A549 treated with GW870086 at 1 μM for 4 hours (cell line): ENCODE data around the gene SLC5A12. TPM values are rescaled to one million over a fixed set of nuclear protein-coding genes. Genes with fewer than 3 reads are reported as not detected.

ENCODE experiments used
- total RNA-seq: library from RNA; stranded (reverse); fragments of 200-300 nt; extraction: Qiagen RNA extraction; gene quantifications from 5 replicates; pipeline ENCODE4 v1.2.3, GENCODE V29; 2022; ENCODE audit warnings: low read depth

The SLC5A12 gene
- total RNA-seq, result not detected in 5 replicates

DNA sequence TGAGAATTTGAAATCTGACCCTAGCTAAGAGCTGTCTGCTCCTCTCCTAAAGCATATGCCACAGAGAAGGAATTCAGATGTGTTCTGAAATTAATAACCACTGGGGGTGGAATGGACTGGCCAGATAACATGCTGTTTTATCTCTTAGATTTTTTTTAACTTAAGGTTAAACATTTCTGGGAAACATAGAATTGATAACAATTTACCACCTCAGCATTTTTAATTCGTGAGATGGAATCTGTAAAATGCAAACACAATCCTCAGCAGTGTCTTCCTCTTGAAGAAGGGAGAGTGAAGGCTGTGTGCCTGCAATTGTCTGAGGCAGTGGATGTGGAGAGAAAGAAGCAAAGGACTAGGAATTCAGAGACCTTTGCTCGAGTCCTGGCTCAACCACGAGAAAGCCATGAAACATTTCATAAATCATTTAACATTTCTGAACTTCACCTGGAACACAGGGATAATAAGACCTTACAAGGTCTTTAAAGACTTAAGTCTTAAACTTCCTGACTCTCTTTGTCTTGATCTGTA lies at the start of gene SLC5A12:
Gene SLC5A12 (minus strand): TSS at position 113 of the 528 bp plus-strand sequence. CDS start 346 bp downstream, outside the sequence.

Other genes starting within 250 kb of the SLC5A12 start
- not detected in 5 replicates for gene MUC15, start 149.8 kb downstream of the SLC5A12 start, total RNA-seq